Kidney (tissue), 14 donors: ENCODE measurements around the gene OFD1. TPM values are rescaled to one million over a fixed set of nuclear protein-coding genes. Genes with fewer than 3 reads are reported as not detected.

Source experiments
- DNase-seq, 5 donors: peaks; one replicate each; pipeline ENCODE4 v3.0.0-alpha.2; 2013 to 2020
- FAIRE-seq: peaks from 2 replicates; lab custom pipeline; 2012; peaks lifted over from hg19 to GRCh38; lab: Jason Lieb, UNC
- H3K27ac ChIP-seq, 2 donors: one replicate each; pipeline ENCODE4 v1.7.0; 2013; ENCODE audit warnings: low read depth in 2 of 2, low read length in 2 of 2, inconsistent platforms in 1 of 2
- H3K27me3 ChIP-seq: one replicate; pipeline ENCODE4 v1.7.1; 2013; ENCODE audit warnings: low read length, inconsistent platforms; ENCODE audit not compliant: control insufficient read depth, insufficient read depth
- H3K36me3 ChIP-seq, 3 donors: one replicate each; pipeline versions ENCODE4 v1.7.0 to v1.7.1; 2013; ENCODE audit warnings: low read length in 3 of 3, control low read depth in 1 of 3, inconsistent platforms in 1 of 3; ENCODE audit not compliant: insufficient read depth in 3 of 3, control insufficient read depth in 2 of 3
- H3K4me1 ChIP-seq, 3 donors: one replicate each; pipeline versions ENCODE4 v1.7.0 to v1.7.1; 2013; ENCODE audit warnings: low read length in 3 of 3, inconsistent platforms in 1 of 3, low read depth in 1 of 3; ENCODE audit not compliant: control insufficient read depth in 2 of 3, insufficient read depth in 2 of 3
- H3K4me3 ChIP-seq, 3 donors: one replicate each; pipeline versions ENCODE4 v1.7.0 to v1.8.1; 2013; ENCODE audit warnings: low read length in 3 of 3, control low read depth in 1 of 3, inconsistent platforms in 1 of 3
- H3K9ac ChIP-seq, 3 donors: one replicate each; pipeline versions ENCODE4 v1.7.0 to v1.7.1; 2013; ENCODE audit warnings: low read length in 3 of 3, control low read depth in 1 of 3, inconsistent platforms in 1 of 3
- H3K9me3 ChIP-seq, 3 donors: one replicate each; pipeline versions ENCODE4 v1.7.0 to v1.7.1; 2013; ENCODE audit warnings: low read length in 3 of 3, control low read depth in 1 of 3, inconsistent platforms in 1 of 3; ENCODE audit not compliant: control insufficient read depth in 2 of 3, insufficient read depth in 1 of 3
- intact Hi-C: fragments of 100-400 bp; cut with DNase I; formaldehyde crosslinking; loops from one replicate; pipeline ENCODE4 v1.11.1; 2022
- polyA plus RNA-seq: library from polyadenylated mRNA; stranded (reverse); fragments of 350-450 nt; fragmentation: Illumina TruSeq; extraction: RNeasy Lipid Tissue Mini Kit (QIAGEN cat#74804); gene quantifications from one replicate; pipeline ENCODE4 v1.2.3, GENCODE V29; 2014; ENCODE audit warnings: low read depth, low replicate concordance; ENCODE audit not compliant: insufficient read depth
- total RNA-seq: library from RNA; stranded (reverse); fragmentation: NEBNext Ultra II Directional; extraction: Animal tissue kit (Norgen Biotek cat#: 25700); gene quantifications from one replicate; pipeline ENCODE4 v1.2.1, GENCODE V29; 2021
- TF ChIP-seq, protein P1 (sequence below): IDR thresholded peaks from 3 replicates; pipeline ENCODE4 v1.5.1; 2012; ENCODE audit warnings: mild to moderate bottlenecking, moderate library complexity, borderline replicate concordance; ENCODE audit not compliant: insufficient read depth; ENCODE audit errors: extremely low read depth
- donor health status: control.
- donor health status: control.
- donor health status: control.
- donor health status: control.
- donor health status: control.
- donor health status: DM: yes; HTN: yes; CAD: no.
- donor health status: Normal renal cell carcinoma (clear cell type).

Gene OFD1
- total and polyA plus RNA-seq, 2 donors from 2014 or later: 20.6 to 42.0 TPM

DNA sequence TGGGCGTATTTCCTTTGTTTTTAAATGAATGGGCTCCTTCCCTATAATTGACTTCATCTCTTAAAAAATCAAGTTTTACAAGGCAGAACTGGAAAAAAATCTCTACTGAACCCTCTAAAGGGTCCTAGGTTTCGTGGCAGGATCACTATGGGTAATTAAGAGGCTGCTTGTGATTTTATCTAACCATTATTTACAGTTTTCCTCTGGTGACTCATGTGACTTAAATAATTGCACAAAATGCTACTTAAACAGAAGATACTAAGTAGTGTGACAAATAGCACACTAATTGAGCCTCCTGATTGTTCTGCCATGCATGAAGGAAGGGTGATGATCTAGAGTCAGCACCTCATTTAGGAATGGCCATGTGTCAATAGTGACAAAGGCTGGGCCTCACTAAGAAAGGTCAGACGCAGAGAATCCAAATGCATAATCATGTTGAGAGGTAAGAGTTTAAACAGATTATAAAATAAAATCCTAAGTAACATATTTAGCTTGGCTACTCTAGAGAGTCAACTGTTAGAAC lies 35.5 kb downstream of the OFD1 start:
- H3K4me3 ChIP-seq: no peak overlapping the region
- peaks cover 3 to 12% (median 8%) of the 10 kb centered on the region in 3 donors for H3K36me3 ChIP-seq
- H3K9me3 ChIP-seq: no peaks in the 10 kb centered on the region
- no peaks in the 10 kb centered on the region for H3K4me1 ChIP-seq
- DNase-seq (no peak), FAIRE-seq (no peak)
- H3K27ac ChIP-seq: no peak overlapping the region
- no peak overlapping the region for H3K9ac ChIP-seq
- TF ChIP-seq, protein P1, sequence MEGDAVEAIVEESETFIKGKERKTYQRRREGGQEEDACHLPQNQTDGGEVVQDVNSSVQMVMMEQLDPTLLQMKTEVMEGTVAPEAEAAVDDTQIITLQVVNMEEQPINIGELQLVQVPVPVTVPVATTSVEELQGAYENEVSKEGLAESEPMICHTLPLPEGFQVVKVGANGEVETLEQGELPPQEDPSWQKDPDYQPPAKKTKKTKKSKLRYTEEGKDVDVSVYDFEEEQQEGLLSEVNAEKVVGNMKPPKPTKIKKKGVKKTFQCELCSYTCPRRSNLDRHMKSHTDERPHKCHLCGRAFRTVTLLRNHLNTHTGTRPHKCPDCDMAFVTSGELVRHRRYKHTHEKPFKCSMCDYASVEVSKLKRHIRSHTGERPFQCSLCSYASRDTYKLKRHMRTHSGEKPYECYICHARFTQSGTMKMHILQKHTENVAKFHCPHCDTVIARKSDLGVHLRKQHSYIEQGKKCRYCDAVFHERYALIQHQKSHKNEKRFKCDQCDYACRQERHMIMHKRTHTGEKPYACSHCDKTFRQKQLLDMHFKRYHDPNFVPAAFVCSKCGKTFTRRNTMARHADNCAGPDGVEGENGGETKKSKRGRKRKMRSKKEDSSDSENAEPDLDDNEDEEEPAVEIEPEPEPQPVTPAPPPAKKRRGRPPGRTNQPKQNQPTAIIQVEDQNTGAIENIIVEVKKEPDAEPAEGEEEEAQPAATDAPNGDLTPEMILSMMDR: no peak
- no peaks in the 10 kb centered on the region for H3K27me3 ChIP-seq
- intact Hi-C loops: no loop called here

DNA sequence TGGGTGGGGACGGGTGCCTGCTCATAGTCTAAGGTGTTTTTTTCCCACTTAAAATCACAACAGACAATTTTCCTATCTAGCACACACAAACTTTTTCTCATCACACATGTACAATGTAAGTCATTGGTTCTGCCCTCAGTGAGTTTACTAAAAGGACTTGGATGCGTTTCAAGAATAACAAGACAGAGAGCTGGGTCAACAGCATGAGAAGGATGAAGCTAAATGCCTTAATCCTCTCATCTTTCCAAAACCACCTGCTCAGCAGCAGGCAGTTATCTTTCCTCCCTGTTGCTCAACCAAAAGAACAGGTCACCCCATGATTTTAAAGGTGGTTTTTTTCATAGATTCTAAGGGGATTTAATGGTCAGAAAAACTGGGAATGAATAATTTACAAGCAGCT lies 40.1 kb downstream of the OFD1 start:
- Histone ChIP-seq H3K4me1 (no peaks in the 10 kb centered on the region), H3K4me3 (no peak overlapping the region), H3K27ac (no peak overlapping the region), H3K9me3 (no peaks in the 10 kb centered on the region), H3K9ac (no peak overlapping the region), H3K27me3 (no peaks in the 10 kb centered on the region), H3K36me3 (peaks cover 5 to 11% (median 5%) of the 10 kb centered on the region in 3 donors)
- no peak for FAIRE-seq
- DNase-seq: no peak
- intact Hi-C loops: no loop called here
- TF ChIP-seq, protein P1: no peak

DNA sequence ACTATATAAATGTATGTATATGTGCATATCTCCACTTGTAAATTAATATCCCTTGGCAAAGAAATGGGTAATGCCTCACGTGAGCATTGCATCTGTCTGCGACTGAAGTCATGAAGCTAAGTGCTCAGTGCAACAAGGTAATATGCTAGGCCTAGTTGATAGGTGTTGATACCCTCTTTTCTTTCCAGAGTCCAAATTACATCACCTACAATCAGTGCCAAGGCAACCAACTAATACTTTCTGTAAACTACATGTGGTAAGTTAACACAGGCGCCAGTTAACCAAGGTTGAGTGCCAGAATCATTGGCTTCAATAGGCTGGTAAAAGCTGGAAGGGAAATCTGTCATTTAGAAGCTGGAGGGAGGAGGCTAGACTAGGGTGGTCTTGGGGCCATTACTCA lies 41.3 kb downstream of the OFD1 start:
- intact Hi-C loops: no loop called here
- no peak for FAIRE-seq
- H3K27ac ChIP-seq: no peak overlapping the region

More for the DNA sequence above, 41.3 kb downstream of the OFD1 start:
- Histone ChIP-seq H3K9ac (no peak overlapping the region), H3K27me3 (no peaks in the 10 kb centered on the region), H3K4me1 (no peaks in the 10 kb centered on the region), H3K4me3 (no peak overlapping the region), H3K36me3 (peaks cover 0 to 11% (median 5%) of the 10 kb centered on the region in 3 donors), H3K9me3 (no peaks in the 10 kb centered on the region)
- TF ChIP-seq, protein P1: no peak
- DNase-seq: no peak
